COLO668 (cell line): ENCODE data around the gene YBX2.

ENCODE experiments used
- DNase-seq: peaks from one replicate; lab custom pipeline; 2025; ENCODE audit not compliant: unreplicated experiment; lab: John Stamatoyannopoulos, UW

The YBX2 gene

GRCh38 chr17:7304179-7304578 is 9.7 kb upstream of the YBX2 start:
- no peak for DNase-seq

- peak; percentile 82 for DNase-seq
Measured at GRCh38 chr17:7296189-7296861, 1.9 kb upstream of the YBX2 start.

- DNase-seq, result peak; percentile 6
Measured at GRCh38 chr17:7295230-7296180, 1.1 kb upstream of the YBX2 start.

GRCh38 chr17:7293816-7294613 is 424 bp downstream of the YBX2 start:
- DNase-seq, result peak; percentile 51

GRCh38 chr17:7293159-7293558 is 1.3 kb downstream of the YBX2 start:
- no peak for DNase-seq

- DNase-seq, result no peak
Measured at GRCh38 chr17:7292729-7293128, 1.7 kb downstream of the YBX2 start.

GRCh38 chr17:7292194-7292593 is 2.2 kb downstream of the YBX2 start:
- no peak for DNase-seq

- no peak for DNase-seq
Measured at GRCh38 chr17:7290685-7291084, 3.8 kb downstream of the YBX2 start.

GRCh38 chr17:7290166-7290565 is 4.3 kb downstream of the YBX2 start:
- no peak for DNase-seq

GRCh38 chr17:7289256-7290032 is 5.0 kb downstream of the YBX2 start:
- DNase-seq, result no peak

- no peak for DNase-seq
Measured at GRCh38 chr17:7285679-7286078, 8.8 kb downstream of the YBX2 start.

GRCh38 chr17:7284911-7285310 is 9.5 kb downstream of the YBX2 start:
- DNase-seq, result no peak

- DNase-seq, result no peak
Measured at GRCh38 chr17:7283471-7284216, 10.8 kb downstream of the YBX2 start.

GRCh38 chr17:7282752-7283321 is 11.6 kb downstream of the YBX2 start:
- no peak for DNase-seq

GRCh38 chr17:7281953-7282751 is 12.3 kb downstream of the YBX2 start:
- DNase-seq, result no peak

- DNase-seq, result peak; percentile 73
Measured at GRCh38 chr17:7281074-7281952, 13.1 kb downstream of the YBX2 start, which contains the start of gene SLC2A4. Gene SLC2A4 (plus strand): TSS chr17:7281718. CDS start chr17:7281935, 217 bp downstream.

- DNase-seq, result peak; percentile 73
Measured at GRCh38 chr17:7280519-7281073, 13.8 kb downstream of the YBX2 start.
